Natural killer cell treated with Interleukin-12 subunit alpha and Interleukin-12 subunit beta and Interleukin-15 and Interleukin-18, amount 100 ng/mL, for 72 hours (primary cell): ENCODE measurements around the gene GTF2H1. TPM values are rescaled to one million over a fixed set of nuclear protein-coding genes. Genes with fewer than 3 reads are reported as not detected.

ENCODE experiments used
- ATAC-seq, 2 donors: fragments of 150-1000 bp; cut with Tn5 transposase in 1 of 2; sonication (Bioruptor Pico), chemical (Tn5 transposase) in 1 of 2; 2 replicates each; pipeline ENCODE4 v1.10.0; 2021
- DNase-seq: peaks from one replicate; pipeline ENCODE4 v3.0.0; 2022; ENCODE audit warnings: low spot score
- H3K27ac Mint-ChIP-seq, 2 donors: 1 replicate in 1 of 2; 2 replicates in 1 of 2; pipeline ENCODE4 v1.8.0; 2022; ENCODE audit warnings: mixed read lengths in 2 of 2, mild to moderate bottlenecking in 1 of 2, moderate library complexity in 1 of 2
- H3K27me3 Mint-ChIP-seq, 2 donors: 1 replicate in 1 of 2; 2 replicates in 1 of 2; pipeline ENCODE4 v1.8.0; 2022; ENCODE audit warnings: mixed read lengths in 2 of 2
- H3K36me3 Mint-ChIP-seq: one replicate; pipeline ENCODE4 v1.8.0; 2022; ENCODE audit warnings: mixed read lengths
- H3K4me1 Mint-ChIP-seq, 2 donors: 1 replicate in 1 of 2; 2 replicates in 1 of 2; pipeline ENCODE4 v1.8.0; 2022; ENCODE audit warnings: low read depth in 2 of 2, mixed read lengths in 2 of 2, mild to moderate bottlenecking in 1 of 2
- H3K4me3 Mint-ChIP-seq: one replicate; pipeline ENCODE4 v1.8.0; 2022; ENCODE audit warnings: mixed read lengths
- H3K9me3 Mint-ChIP-seq: 2 replicates; pipeline ENCODE4 v1.8.0; 2022; ENCODE audit warnings: mixed read lengths
- total RNA-seq, 2 donors: library from RNA; stranded (reverse); gene quantifications; one replicate each; pipeline ENCODE4 v1.2.3, GENCODE V29; 2022

GTF2H1 gene
- total RNA-seq, result 10 to 100 TPM; 46.8 to 50.0 TPM

DNA sequence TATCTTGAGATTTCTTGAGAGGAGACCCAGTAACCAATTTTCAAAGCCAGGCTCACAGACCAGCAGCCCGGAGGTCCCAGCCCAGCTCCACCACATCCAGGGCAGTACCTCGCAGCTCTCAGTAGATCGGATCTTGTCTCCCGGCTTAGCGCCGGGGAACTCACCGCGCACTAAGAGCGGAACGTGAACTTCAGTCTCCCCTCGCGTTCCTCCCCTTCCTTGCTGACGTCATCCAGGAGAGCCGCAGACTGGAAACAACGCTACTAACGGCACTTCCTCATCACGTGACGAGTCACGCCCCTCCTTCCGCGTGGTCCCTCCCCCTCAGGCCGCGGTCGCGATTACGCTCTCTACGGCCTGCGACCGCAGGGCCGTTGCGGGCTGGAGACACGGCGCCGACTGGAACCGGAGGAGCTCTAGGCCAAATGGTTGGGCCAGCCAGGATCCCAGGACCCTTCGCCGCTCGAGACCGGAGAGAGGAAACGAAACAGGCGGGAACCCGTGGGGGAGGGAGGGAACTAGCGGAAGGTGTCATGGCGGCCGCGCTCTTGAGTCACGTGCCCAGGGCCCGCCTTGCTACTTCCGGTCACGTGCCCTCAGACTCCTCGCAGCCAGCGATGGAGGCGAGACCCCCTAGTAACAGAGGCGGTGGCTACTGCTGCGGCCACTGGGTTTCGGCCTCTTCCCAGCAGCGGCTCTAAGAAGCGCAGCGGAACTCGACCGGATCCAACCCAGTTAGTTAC is at the start of gene GTF2H1, which contains the start of gene HPS5:
Gene GTF2H1, plus strand, starts transcription at position 599 of the 743 bp plus-strand sequence. CDS start 10,508 bp downstream, outside the sequence.
Gene HPS5, minus strand, starts transcription at position 172 of the 743 bp plus-strand sequence. CDS start 4,282 bp downstream, outside the sequence.
- no peaks in the 10 kb centered on the region for H3K27me3 Mint-ChIP-seq
- H3K4me3 Mint-ChIP-seq, result peak within 1 kb of the TSS; percentile 90
- no peaks in the 10 kb centered on the region for H3K9me3 Mint-ChIP-seq
- peak within 1 kb of the TSS; percentile 98 to 99 for H3K27ac Mint-ChIP-seq
- ATAC-seq (peak; percentile 93 to 96), DNase-seq (peak; percentile 97)
- peaks cover 10% of the 10 kb centered on the region for H3K36me3 Mint-ChIP-seq
- H3K4me1 Mint-ChIP-seq, result peaks cover 47 to 67% of the 10 kb centered on the region in 2 donors

DNA sequence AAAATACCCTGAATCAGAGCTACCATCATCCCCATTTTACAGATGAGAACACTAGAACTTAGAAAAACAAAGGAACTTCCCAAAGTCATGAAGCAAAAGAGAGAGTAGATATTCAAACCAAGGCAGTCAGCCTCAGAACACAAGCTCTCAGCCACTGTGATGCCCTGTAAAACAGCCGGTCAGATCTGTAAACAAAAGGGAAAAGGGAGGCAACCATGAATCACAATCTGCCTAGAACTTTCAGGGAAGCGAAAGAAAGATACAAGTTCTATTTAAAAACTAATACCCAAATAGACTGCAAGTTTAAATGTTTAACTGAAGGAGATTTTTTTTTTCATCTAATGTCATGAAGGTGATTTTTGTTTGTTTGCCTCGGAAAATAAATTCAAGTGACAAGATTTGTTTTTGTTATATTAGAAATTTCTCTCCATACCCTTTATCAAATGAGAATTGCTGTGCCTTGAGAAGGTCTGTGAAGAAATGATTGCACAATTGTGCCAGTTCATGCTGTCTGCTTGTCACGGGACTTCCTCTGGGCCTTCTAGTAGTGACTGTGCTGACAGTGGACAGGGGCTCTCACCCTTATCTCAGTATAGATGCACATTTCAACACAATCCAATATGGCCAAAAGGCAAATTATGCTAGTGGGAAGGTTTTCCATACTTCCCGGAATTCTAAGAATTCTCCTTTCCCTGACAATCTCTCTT is 44.6 kb upstream of the GTF2H1 start:
- no peak for ATAC-seq
- peaks cover 4 to 14% of the 10 kb centered on the region in 2 donors for H3K4me1 Mint-ChIP-seq
- H3K9me3 Mint-ChIP-seq, result no peaks in the 10 kb centered on the region
- no peaks in the 10 kb centered on the region for H3K27me3 Mint-ChIP-seq
- DNase-seq, result no peak
- H3K27ac Mint-ChIP-seq, result no peak overlapping the region
- no peak overlapping the region for H3K4me3 Mint-ChIP-seq
- H3K36me3 Mint-ChIP-seq, result peaks cover 7% of the 10 kb centered on the region

GRCh38 chr11:18280438-18281045 is 41.8 kb upstream of the GTF2H1 start:
- no peak for DNase-seq
- H3K4me1 Mint-ChIP-seq, result peaks cover 4 to 14% of the 10 kb centered on the region in 2 donors
- peak in 1 of 2 donors; percentile 51 for ATAC-seq
- peak overlapping the region in 1 of 2 donors; percentile 82 for H3K27ac Mint-ChIP-seq
- H3K9me3 Mint-ChIP-seq, result no peaks in the 10 kb centered on the region
- H3K4me3 Mint-ChIP-seq, result peak overlapping the region; percentile 11
- peaks cover 16% of the 10 kb centered on the region for H3K36me3 Mint-ChIP-seq
- H3K27me3 Mint-ChIP-seq, result no peaks in the 10 kb centered on the region

GRCh38 chr11:18282626-18283025 is 39.7 kb upstream of the GTF2H1 start:
- ATAC-seq, result no peak
- Mint-ChIP-seq H3K4me3 (no peak overlapping the region), H3K36me3 (peaks cover 33% of the 10 kb centered on the region), H3K9me3 (no peaks in the 10 kb centered on the region), H3K4me1 (peaks cover 4 to 14% of the 10 kb centered on the region in 2 donors), H3K27me3 (no peaks in the 10 kb centered on the region), H3K27ac (no peak overlapping the region)
- no peak for DNase-seq

GRCh38 chr11:18285841-18286240 is 36.5 kb upstream of the GTF2H1 start:
- ATAC-seq (no peak), DNase-seq (no peak)
- H3K27me3 Mint-ChIP-seq, result no peaks in the 10 kb centered on the region
- H3K4me1 Mint-ChIP-seq, result peaks cover 4 to 5% of the 10 kb centered on the region in 2 donors
- no peak overlapping the region for H3K4me3 Mint-ChIP-seq
- no peaks in the 10 kb centered on the region for H3K9me3 Mint-ChIP-seq
- no peak overlapping the region for H3K27ac Mint-ChIP-seq
- peaks cover 30% of the 10 kb centered on the region for H3K36me3 Mint-ChIP-seq

DNA sequence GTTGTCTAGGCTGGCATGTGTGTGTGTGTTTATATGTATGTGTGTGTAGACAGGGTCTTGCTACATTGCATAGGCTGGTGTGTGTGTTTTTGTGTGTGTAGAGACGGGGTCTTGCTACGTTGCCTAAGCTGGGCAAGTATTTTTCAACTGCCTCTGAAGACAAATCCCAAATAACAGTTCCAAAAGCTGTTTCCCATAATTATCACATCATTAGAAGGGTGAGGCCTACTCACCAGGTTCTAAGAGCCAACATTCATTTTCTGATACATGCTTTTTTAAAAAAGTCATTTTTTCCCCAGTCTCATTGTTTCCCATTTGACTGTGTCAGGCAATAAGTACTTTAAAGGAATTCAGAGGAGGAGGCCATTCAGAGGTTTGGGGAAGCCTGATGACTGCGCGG is 33.5 kb upstream of the GTF2H1 start:
- H3K4me1 Mint-ChIP-seq, result no peaks in the 10 kb centered on the region
- no peak for DNase-seq
- ATAC-seq, result no peak
- peaks cover 32% of the 10 kb centered on the region for H3K36me3 Mint-ChIP-seq
- no peak overlapping the region for H3K27ac Mint-ChIP-seq
- H3K4me3 Mint-ChIP-seq, result no peak overlapping the region
- H3K27me3 Mint-ChIP-seq, result no peaks in the 10 kb centered on the region
- H3K9me3 Mint-ChIP-seq, result no peaks in the 10 kb centered on the region

DNA sequence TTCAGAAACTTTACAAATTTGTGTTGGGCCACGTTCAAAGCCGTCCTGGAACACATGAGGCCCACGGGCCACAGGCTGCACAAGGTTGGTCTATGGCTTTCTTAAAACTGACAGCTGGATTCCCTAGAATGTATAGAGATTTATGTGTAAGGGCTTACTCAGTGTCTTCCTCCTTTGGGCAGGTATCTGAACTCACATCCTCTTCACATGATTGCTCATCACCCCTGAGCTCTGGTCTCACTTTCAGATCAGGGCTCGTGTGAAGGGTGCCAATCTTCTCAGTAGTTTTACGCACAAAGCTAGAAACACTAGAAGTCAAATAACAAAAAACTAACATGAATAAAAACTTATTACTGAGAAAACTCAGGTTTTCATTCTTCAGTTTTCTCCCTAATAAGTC is 27.5 kb upstream of the GTF2H1 start:
- Mint-ChIP-seq H3K4me3 (no peak overlapping the region), H3K9me3 (no peaks in the 10 kb centered on the region), H3K4me1 (no peaks in the 10 kb centered on the region), H3K27me3 (no peaks in the 10 kb centered on the region), H3K36me3 (peaks cover 38% of the 10 kb centered on the region), H3K27ac (no peak overlapping the region)
- ATAC-seq (no peak), DNase-seq (no peak)

GRCh38 chr11:18295316-18295715 is 27.1 kb upstream of the GTF2H1 start:
- H3K4me1 Mint-ChIP-seq, result no peaks in the 10 kb centered on the region
- peaks cover 38% of the 10 kb centered on the region for H3K36me3 Mint-ChIP-seq
- no peaks in the 10 kb centered on the region for H3K27me3 Mint-ChIP-seq
- no peak overlapping the region for H3K27ac Mint-ChIP-seq
- ATAC-seq (no peak), DNase-seq (no peak)
- H3K9me3 Mint-ChIP-seq, result no peaks in the 10 kb centered on the region
- H3K4me3 Mint-ChIP-seq, result no peak overlapping the region

DNA sequence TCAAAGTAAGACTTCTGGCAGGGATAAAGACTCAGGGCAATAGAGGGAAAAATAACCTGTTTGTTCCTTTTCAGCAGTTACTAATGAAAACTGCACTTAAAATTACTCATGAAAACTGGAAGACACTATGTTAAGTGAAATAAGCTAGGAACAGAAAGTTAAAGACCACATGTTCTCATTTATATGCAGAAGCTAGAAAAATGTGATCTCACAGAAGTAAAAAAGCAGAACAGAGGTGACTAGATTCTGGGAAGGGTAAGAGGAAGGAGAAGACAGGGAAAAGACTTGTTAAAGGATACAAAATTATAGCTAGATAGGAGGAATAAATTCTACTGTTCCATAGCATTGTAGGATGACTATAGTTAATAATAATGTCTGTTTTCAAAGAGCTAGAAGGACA is 22.6 kb upstream of the GTF2H1 start:
- no peak overlapping the region for H3K27ac Mint-ChIP-seq
- H3K27me3 Mint-ChIP-seq, result no peaks in the 10 kb centered on the region
- DNase-seq (no peak), ATAC-seq (no peak)
- H3K9me3 Mint-ChIP-seq, result no peaks in the 10 kb centered on the region
- H3K4me1 Mint-ChIP-seq, result no peaks in the 10 kb centered on the region
- no peak overlapping the region for H3K4me3 Mint-ChIP-seq
- peaks cover 25% of the 10 kb centered on the region for H3K36me3 Mint-ChIP-seq

GRCh38 chr11:18304745-18305144 is 17.6 kb upstream of the GTF2H1 start:
- Mint-ChIP-seq H3K27ac (no peak overlapping the region), H3K4me3 (no peak overlapping the region), H3K4me1 (no peaks in the 10 kb centered on the region), H3K36me3 (peaks cover 11% of the 10 kb centered on the region), H3K9me3 (no peaks in the 10 kb centered on the region), H3K27me3 (no peaks in the 10 kb centered on the region)
- ATAC-seq (no peak), DNase-seq (no peak)

- H3K27ac Mint-ChIP-seq, result no peak overlapping the region
- peaks cover 17% of the 10 kb centered on the region for H3K36me3 Mint-ChIP-seq
Measured at GRCh38 chr11:18307461-18308139, 14.8 kb upstream of the GTF2H1 start.

GRCh38 chr11:18308242-18308641 is 14.1 kb upstream of the GTF2H1 start:
- Mint-ChIP-seq H3K4me1 (no peaks in the 10 kb centered on the region), H3K27ac (no peak overlapping the region), H3K4me3 (no peak overlapping the region), H3K9me3 (no peaks in the 10 kb centered on the region), H3K36me3 (peaks cover 17% of the 10 kb centered on the region), H3K27me3 (no peaks in the 10 kb centered on the region)
- DNase-seq (no peak), ATAC-seq (no peak)

More at GRCh38 chr11:18307461-18308139, 14.8 kb upstream of the GTF2H1 start:
- H3K4me1 Mint-ChIP-seq, result no peaks in the 10 kb centered on the region
- no peaks in the 10 kb centered on the region for H3K27me3 Mint-ChIP-seq
- no peak for ATAC-seq
- no peak overlapping the region for H3K4me3 Mint-ChIP-seq
- H3K9me3 Mint-ChIP-seq, result no peaks in the 10 kb centered on the region
- DNase-seq, result no peak

DNA sequence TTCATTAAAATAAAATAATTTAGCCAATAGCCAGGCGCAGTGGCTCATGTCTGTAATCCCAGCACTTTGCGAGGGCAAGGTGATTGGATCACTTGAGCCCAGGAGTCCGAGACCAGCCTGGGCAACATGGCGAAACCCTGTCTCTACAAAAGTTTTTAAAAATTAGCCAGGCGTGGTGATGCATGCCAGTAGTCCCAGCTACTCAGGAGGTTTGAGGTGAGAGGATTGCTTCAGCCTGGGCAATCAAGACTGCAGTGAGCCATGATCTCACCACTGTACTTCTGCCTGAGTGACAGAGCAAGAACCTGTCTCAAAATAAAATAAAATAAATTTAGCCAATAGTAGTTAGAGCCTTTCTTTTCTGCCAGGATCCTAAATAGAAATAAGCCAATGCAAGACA is 12.7 kb upstream of the GTF2H1 start:
- H3K9me3 Mint-ChIP-seq, result no peaks in the 10 kb centered on the region
- H3K27me3 Mint-ChIP-seq, result no peaks in the 10 kb centered on the region
- peaks cover 17% of the 10 kb centered on the region for H3K36me3 Mint-ChIP-seq
- H3K27ac Mint-ChIP-seq, result no peak overlapping the region
- no peaks in the 10 kb centered on the region for H3K4me1 Mint-ChIP-seq
- no peak for ATAC-seq
- H3K4me3 Mint-ChIP-seq, result no peak overlapping the region
- no peak for DNase-seq
